ENCODE data around the gene DNAH9. TPM values are rescaled to one million over a fixed set of nuclear protein-coding genes. Genes with fewer than 3 reads are reported as not detected.

The DNAH9 gene
- polyA plus RNA-seq, 6 donors from 2014 or later, result not detected

DNA sequence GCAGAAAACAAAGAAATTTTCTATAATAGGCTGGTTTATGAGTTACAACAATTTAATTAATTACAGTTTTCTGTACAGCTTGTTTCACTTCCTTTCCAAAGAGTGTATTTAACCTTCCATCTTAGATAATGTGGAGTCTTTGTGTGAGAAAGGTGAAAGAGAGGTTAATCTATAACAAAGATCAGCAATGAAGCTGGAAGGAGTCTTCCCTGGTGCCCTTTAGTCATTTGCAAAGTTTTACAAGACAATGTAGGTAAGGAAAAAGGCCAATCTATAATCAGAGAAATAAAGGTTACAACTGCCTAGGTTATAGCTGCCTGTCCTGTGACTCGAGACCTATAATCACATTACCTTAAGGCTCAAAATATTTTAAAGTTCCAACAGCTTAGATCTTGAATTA lies 257.0 kb downstream of the DNAH9 start:
- Mint-ChIP-seq H3K27me3 (peaks cover 0 to 7% (median 0%) of the 10 kb centered on the region in 3 donors), H3K9me3 (peaks cover 0 to 11% (median 0%) of the 10 kb centered on the region in 7 donors), H3K4me3 (no peak overlapping the region), H3K4me1 (no peaks in the 10 kb centered on the region), H3K27ac (no peak overlapping the region), H3K36me3 (no peaks in the 10 kb centered on the region)
- no peak for ATAC-seq (ENCODE audit: low read depth in 2 of 2)
- no peak for DNase-seq

DNA sequence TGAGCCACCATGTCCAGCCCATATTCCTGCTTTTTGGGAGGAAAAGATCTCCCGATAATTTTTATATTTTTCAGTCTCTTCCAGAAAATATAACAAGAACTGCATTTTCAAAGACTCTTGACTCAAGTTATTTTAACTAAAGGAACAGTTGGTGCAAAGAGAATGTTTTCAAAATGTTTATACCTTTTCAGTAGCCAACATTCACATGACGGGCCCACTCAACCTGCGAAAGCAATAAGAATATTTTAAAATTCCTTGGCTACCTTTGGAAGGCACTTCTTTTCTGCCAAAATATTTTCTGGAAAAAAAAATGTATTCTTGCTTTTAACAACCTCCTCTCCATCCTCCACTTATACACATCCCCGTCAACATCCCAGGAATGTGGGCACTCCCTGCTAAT lies 258.7 kb downstream of the DNAH9 start:
- Mint-ChIP-seq H3K4me1 (no peaks in the 10 kb centered on the region), H3K9me3 (peaks cover 0 to 8% (median 3%) of the 10 kb centered on the region in 7 donors), H3K36me3 (no peaks in the 10 kb centered on the region), H3K27me3 (no peaks in the 10 kb centered on the region), H3K27ac (no peak overlapping the region), H3K4me3 (no peak overlapping the region)
- DNase-seq (no peak), ATAC-seq (ENCODE audit: low read depth in 2 of 2) (no peak)

DNA sequence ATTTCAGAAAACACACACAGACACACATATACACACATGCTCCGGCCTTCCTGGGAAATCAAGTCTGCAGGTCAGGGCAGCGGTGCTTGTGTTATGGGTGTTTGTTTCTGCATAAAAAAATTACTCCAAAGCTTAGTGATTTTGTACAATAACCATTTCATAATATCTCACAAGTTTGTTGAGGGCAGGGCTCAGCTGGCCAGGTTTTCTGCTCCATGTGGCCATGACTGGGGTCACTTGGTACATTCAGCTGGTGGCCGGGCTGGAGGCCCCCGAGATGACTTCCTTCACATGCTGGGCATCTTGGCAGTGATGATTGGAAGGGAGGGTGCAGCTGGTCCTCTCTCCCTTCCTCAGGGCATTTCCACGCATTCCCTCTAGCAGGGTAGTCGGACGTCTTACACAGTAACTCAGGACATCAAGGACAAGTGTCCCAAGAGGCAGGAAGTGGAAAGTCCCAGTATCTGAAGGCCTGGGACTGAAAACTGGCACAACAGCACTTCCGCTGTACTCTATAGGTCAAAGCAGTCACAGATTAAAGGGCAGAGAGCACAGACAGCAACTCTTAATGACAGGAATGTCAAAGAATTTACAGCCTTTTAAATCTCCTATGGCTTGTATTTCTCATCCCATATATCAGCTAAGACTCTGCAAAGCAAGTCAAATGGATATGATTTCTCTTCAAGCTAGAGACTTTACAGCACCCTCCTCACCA lies 271.6 kb downstream of the DNAH9 start:
- peaks cover 0 to 30% (median 12%) of the 10 kb centered on the region in 7 donors for H3K9me3 Mint-ChIP-seq
- no peak overlapping the region for H3K4me3 Mint-ChIP-seq
- no peaks in the 10 kb centered on the region for H3K4me1 Mint-ChIP-seq
- no peak for ATAC-seq (ENCODE audit: low read depth in 2 of 2)
- H3K27ac Mint-ChIP-seq, result no peak overlapping the region
- no peak for DNase-seq
- no peaks in the 10 kb centered on the region for H3K36me3 Mint-ChIP-seq
- H3K27me3 Mint-ChIP-seq, result peaks cover 0 to 22% (median 7%) of the 10 kb centered on the region in 3 donors

DNA sequence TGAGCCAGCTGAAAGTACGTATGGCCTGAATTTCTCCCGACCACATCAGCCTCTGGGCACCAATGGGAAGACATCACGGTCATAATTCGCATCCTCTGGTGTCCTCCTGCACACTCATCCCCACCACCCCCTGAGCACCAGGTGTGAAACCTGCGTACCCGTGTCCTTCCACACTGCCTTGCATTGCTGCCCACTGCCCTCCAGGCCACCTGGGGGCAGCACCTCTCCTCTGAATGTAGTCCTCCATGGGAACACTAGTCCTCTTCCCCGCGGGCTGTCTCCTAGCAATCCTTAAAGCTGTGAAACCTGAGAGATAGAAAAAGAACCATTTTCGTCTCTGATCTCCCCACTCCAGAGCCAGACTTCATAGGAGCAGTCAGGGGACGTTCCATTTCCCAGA lies 273.5 kb downstream of the DNAH9 start:
- DNase-seq (no peak), ATAC-seq (ENCODE audit: low read depth in 2 of 2) (no peak)
- H3K4me1 Mint-ChIP-seq, result no peaks in the 10 kb centered on the region
- no peak overlapping the region for H3K27ac Mint-ChIP-seq
- peaks cover 0 to 30% (median 7%) of the 10 kb centered on the region in 3 donors for H3K27me3 Mint-ChIP-seq
- H3K36me3 Mint-ChIP-seq, result no peaks in the 10 kb centered on the region
- H3K4me3 Mint-ChIP-seq, result no peak overlapping the region
- peaks cover 0 to 30% (median 9%) of the 10 kb centered on the region in 7 donors for H3K9me3 Mint-ChIP-seq

DNA sequence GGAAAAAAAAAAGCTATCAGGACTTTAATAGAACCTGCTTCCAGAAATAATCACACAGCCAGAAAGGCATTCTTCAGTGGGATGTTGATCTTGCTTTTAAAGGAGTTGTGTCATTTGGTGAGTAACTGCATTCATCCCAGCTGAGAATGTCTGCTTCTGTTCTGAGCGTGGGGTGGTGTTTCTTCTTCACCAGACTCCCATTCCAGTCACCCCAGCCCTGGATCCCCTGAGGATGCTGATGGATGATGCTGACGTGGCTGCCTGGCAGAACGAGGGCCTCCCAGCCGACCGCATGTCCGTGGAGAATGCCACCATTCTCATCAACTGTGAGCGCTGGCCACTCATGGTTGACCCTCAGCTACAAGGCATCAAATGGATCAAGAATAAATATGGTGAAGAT lies 276.5 kb downstream of the DNAH9 start:
- Mint-ChIP-seq H3K4me3 (no peak overlapping the region), H3K36me3 (no peaks in the 10 kb centered on the region), H3K9me3 (peaks cover 0 to 5% (median 4%) of the 10 kb centered on the region in 7 donors), H3K27ac (no peak overlapping the region), H3K27me3 (peaks cover 0 to 17% (median 0%) of the 10 kb centered on the region in 3 donors), H3K4me1 (no peaks in the 10 kb centered on the region)
- no peak for ATAC-seq (ENCODE audit: low read depth in 2 of 2)
- no peak for DNase-seq

DNA sequence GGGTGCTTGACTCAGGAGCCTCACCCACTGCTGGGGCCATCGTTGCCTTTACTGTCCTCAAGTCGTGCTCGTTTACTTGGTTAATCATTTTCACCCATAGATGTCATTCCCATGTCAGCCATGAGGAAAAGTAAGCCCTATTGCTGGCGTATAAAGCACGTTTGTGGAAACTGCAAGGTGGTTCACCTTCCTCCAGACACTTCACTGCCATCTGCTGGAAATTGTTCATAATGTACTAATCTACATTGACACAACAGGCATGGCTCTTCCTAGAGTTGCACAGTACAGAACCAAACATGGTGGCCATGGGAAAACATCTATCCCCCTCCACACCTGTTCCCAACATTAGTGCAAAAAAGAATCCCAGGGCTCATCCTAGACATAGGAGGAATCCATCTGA lies 282.4 kb downstream of the DNAH9 start:
- no peaks in the 10 kb centered on the region for H3K36me3 Mint-ChIP-seq
- DNase-seq, result no peak
- no peak overlapping the region for H3K4me3 Mint-ChIP-seq
- peak overlapping the region in 1 of 6 donors; percentile 74 for H3K27ac Mint-ChIP-seq
- ATAC-seq (ENCODE audit: low read depth in 2 of 2), result no peak
- peaks cover 0 to 3% (median 0%) of the 10 kb centered on the region in 7 donors for H3K9me3 Mint-ChIP-seq
- no peaks in the 10 kb centered on the region for H3K4me1 Mint-ChIP-seq
- H3K27me3 Mint-ChIP-seq, result peaks cover 0 to 3% (median 0%) of the 10 kb centered on the region in 3 donors

DNA sequence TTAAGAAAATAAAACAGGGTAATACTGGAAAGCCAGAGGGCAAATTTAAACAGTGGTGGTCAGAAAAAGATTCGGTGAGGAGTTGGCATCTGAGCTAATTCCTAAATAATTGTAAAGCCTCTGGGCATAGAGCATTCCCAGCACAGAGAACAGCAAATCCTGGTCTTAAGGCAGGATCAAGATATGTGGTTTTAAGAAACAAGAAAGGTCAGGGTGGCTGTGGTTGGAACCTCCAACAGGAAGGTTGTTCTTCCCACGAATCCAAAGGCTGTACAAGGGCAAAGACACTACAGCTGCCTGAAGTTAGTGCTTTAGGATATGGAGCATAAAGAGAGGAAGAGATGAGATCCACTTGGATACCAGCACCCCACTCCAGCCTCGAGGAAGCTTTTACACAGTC lies 284.4 kb downstream of the DNAH9 start:
- Mint-ChIP-seq H3K27me3 (peaks cover 0 to 4% (median 0%) of the 10 kb centered on the region in 3 donors), H3K9me3 (peaks cover 0 to 3% (median 0%) of the 10 kb centered on the region in 7 donors), H3K4me3 (no peak overlapping the region), H3K36me3 (no peaks in the 10 kb centered on the region), H3K4me1 (no peaks in the 10 kb centered on the region), H3K27ac (no peak overlapping the region)
- DNase-seq, result no peak
- ATAC-seq (ENCODE audit: low read depth in 2 of 2), result no peak

DNA sequence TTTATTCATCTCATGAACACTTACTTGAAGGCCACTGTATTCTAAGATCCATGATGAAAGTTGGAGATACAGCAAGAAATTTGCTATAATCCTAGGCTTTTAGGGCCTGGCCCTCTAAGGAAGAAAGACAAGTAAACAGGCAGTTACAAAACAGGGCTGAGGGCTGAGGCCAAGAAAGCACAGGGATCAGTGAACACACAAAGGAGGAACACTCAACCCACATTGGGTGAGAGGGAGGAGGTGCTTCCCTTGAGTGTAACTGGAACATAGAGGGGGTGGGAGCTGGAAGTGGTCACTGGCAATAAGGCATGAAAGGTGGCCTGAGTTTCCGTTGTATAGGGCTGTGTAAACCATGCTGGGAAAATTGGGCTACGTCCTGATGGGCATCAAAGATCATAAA lies 286.8 kb downstream of the DNAH9 start:
- Mint-ChIP-seq H3K4me1 (no peaks in the 10 kb centered on the region), H3K27me3 (peaks cover 0 to 4% (median 0%) of the 10 kb centered on the region in 3 donors), H3K27ac (no peak overlapping the region), H3K4me3 (no peak overlapping the region), H3K9me3 (peaks cover 0 to 3% (median 0%) of the 10 kb centered on the region in 7 donors), H3K36me3 (no peaks in the 10 kb centered on the region)
- ATAC-seq (ENCODE audit: low read depth in 2 of 2) (no peak), DNase-seq (no peak)

DNA sequence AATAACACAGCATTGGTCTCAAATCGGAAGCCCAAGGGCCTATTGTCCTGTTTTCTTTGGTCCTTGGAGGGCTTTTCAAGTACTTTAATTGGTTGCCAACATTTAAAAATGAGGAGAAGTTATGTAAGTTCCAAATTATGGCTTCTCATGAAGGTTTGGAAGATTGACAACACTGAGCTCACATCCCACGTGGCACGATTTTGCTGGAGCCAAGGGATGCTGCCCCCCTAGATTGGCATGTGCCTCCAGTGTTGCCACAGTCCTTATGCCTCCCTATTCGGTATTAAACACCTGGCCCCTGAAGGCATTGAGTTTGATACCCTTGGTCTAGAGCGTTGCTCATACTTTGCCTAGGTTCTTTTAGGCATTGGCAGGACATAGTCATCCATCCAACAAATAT lies 291.0 kb downstream of the DNAH9 start:
- ATAC-seq (ENCODE audit: low read depth in 2 of 2) (no peak), DNase-seq (no peak)
- Mint-ChIP-seq H3K27me3 (peaks cover 0 to 10% (median 0%) of the 10 kb centered on the region in 3 donors), H3K36me3 (peaks cover 0 to 7% of the 10 kb centered on the region in 2 donors), H3K27ac (no peak overlapping the region), H3K4me3 (no peak overlapping the region), H3K9me3 (peaks cover 0 to 6% (median 4%) of the 10 kb centered on the region in 7 donors), H3K4me1 (no peaks in the 10 kb centered on the region)

DNA sequence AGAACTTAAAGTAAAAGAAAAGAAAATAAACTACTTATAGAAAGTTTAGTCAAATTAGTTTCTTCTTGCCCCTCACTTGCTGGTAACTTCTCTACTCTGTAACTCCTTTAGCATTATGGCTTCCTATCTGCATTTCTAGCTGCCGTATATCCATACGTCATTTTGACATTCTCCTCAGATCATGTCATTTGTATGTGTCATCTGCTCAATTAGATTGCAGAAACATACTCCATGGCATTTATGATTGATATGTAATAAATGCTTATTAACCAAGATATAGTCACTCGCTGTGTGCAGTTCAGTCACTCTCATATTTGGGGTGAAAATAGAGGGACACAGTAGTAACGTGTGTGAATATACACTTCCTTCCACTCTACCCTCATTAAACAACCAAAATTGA lies 295.6 kb downstream of the DNAH9 start:
- no peak for ATAC-seq (ENCODE audit: low read depth in 2 of 2)
- H3K9me3 Mint-ChIP-seq, result peaks cover 0 to 6% (median 3%) of the 10 kb centered on the region in 7 donors
- no peak overlapping the region for H3K27ac Mint-ChIP-seq
- H3K36me3 Mint-ChIP-seq, result peaks cover 0 to 7% of the 10 kb centered on the region in 2 donors
- H3K4me3 Mint-ChIP-seq, result no peak overlapping the region
- no peaks in the 10 kb centered on the region for H3K4me1 Mint-ChIP-seq
- H3K27me3 Mint-ChIP-seq, result peaks cover 0 to 6% (median 0%) of the 10 kb centered on the region in 3 donors
- DNase-seq, result no peak

DNA sequence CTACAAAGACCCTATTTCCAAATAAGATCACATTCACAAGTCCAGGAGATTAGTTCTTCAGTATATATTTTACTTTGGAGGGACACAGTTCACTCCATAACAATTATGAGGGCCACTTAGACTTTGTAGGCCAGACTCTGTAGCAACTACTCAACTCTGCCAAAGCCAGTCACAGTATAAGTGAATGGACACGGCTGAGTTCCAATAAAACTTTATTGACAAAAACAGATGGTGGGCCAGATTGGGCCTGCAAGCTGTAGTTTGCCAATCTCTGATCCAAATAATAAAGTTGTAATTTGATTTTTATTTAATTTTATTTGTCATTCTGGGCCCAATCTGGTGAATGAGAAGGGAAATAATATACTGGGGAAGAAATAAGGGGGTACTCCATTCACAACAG lies 297.9 kb downstream of the DNAH9 start:
- peaks cover 7 to 18% (median 9%) of the 10 kb centered on the region in 3 donors for H3K27me3 Mint-ChIP-seq
- ATAC-seq (ENCODE audit: low read depth in 2 of 2) (no peak), DNase-seq (no peak)
- H3K4me3 Mint-ChIP-seq, result no peak overlapping the region
- peaks cover 0 to 7% (median 0%) of the 10 kb centered on the region in 3 donors for H3K4me1 Mint-ChIP-seq
- H3K36me3 Mint-ChIP-seq, result peaks cover 0 to 7% of the 10 kb centered on the region in 2 donors
- peaks cover 0 to 6% (median 3%) of the 10 kb centered on the region in 7 donors for H3K9me3 Mint-ChIP-seq
- no peak overlapping the region for H3K27ac Mint-ChIP-seq

DNA sequence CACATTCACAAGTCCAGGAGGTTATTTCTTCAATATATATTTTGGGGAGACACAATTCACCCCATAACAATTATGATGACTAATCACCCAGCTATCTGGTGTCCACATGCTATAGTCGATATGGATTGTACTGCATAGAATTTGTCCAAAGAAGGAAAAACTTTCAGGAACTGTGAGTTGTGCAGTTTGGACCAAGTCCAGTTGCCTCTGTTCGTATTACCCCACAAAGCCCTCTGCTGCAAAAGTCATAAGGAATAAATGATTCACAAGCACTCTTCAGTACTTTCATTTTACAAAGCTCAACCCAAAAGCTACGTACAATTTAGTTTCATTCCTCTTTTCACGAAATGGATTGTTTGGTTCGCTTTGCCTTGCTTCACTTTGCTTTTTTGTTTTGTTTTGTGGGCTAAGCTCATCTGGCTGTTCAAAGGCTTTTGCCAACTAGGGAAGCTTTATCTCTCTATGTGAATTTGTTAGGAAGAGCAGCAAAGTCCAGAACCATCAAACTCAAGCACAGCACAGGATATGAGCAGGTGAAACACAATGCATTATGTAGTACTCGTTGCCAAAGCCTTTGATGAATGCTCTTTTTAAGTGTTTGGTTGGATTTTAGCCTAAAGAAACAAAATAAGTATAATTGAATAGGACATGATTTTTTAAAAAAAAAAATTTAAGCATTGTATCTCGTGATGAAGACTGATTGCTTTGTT lies 300.4 kb downstream of the DNAH9 start:
- Mint-ChIP-seq H3K27me3 (peaks cover 7 to 22% (median 9%) of the 10 kb centered on the region in 3 donors), H3K4me3 (no peak overlapping the region), H3K36me3 (no peaks in the 10 kb centered on the region), H3K9me3 (peaks cover 0 to 3% (median 0%) of the 10 kb centered on the region in 7 donors), H3K27ac (no peak overlapping the region), H3K4me1 (peaks cover 0 to 7% (median 0%) of the 10 kb centered on the region in 3 donors)
- no peak for ATAC-seq (ENCODE audit: low read depth in 2 of 2)
- DNase-seq, result no peak

DNA sequence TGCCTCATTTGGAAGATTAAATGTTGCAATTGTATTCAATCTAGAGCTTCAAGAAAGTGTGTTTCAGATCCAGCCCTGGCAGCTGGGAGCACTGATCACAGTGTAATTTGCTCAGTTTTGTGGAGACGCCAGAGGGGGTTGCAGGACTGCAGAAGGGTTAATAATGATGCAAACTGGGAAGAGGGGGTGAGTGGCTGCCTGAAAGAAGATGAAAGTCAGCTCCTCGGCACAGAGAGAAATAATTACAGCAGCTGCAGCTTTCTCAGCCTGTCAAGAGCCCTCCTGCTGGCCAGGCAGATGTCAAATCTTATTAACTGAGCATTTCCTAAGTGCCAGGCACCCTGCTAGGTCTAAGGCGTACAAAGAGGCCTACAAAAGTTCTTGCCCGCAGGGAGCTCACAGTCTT lies 301.3 kb downstream of the DNAH9 start:
- ATAC-seq (ENCODE audit: low read depth in 2 of 2) (no peak), DNase-seq (no peak)
- Mint-ChIP-seq H3K4me1 (peaks cover 0 to 7% (median 0%) of the 10 kb centered on the region in 3 donors), H3K4me3 (no peak overlapping the region), H3K9me3 (peaks cover 0 to 3% (median 0%) of the 10 kb centered on the region in 7 donors), H3K36me3 (no peaks in the 10 kb centered on the region), H3K27me3 (peaks cover 7 to 22% (median 9%) of the 10 kb centered on the region in 3 donors), H3K27ac (no peak overlapping the region)

DNA sequence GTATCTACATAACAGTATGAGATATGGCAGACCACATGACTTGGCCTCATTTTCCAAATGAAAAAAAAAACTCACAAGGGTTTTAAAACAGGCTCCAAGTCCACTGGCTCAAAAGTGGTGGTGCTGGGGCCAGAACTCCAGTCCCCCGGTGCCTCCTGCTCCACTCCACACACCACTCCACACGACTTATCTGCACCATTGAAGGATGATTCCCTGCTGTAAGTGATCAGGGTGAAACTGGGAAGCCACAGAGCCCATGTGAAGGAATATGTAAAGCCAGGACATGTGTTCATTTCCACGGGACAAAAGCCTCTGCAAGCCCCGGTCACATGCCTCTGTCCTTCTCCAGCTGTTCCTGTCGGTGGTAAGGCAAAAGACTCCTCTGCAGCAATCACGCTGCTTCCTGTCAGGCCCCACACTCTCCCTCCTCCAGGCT lies 301.8 kb downstream of the DNAH9 start:
- Mint-ChIP-seq H3K4me1 (peaks cover 0 to 7% (median 0%) of the 10 kb centered on the region in 3 donors), H3K4me3 (no peak overlapping the region), H3K27me3 (peaks cover 7 to 22% (median 9%) of the 10 kb centered on the region in 3 donors), H3K27ac (no peak overlapping the region), H3K36me3 (no peaks in the 10 kb centered on the region), H3K9me3 (peaks cover 0 to 3% (median 0%) of the 10 kb centered on the region in 7 donors)
- ATAC-seq (ENCODE audit: low read depth in 2 of 2), result no peak
- DNase-seq, result no peak
